Pancreas (tissue), 10 donors: ENCODE results near the gene UBAP2L. TPM values are rescaled to one million over a fixed set of nuclear protein-coding genes. Genes with fewer than 3 reads are reported as not detected.

Source experiments
- ATAC-seq, 4 donors: fragments of 200-7000 bp; cut with Tn5 transposase; one replicate each; pipeline versions ENCODE4 v1.8.0 to v1.9.1; 2020; ENCODE audit warnings: mild to moderate bottlenecking in 4 of 4, moderate library complexity in 4 of 4
- DNase-seq, 6 donors: peaks; one replicate each; pipeline ENCODE4 v3.0.0-alpha.2; 2020
- FAIRE-seq: peaks from 2 replicates; lab custom pipeline; 2012; peaks lifted over from hg19 to GRCh38; lab: Jason Lieb, UNC
- H3K27ac ChIP-seq, 4 donors: fragments of 200-600 bp; sonication (generic); 1 replicate in 3 of 4; 2 replicates in 1 of 4; pipeline versions ENCODE4 v1.5.0 to v1.8.0; 2020
- H3K27me3 ChIP-seq, 4 donors: fragments of 200-600 bp; one replicate each; pipeline ENCODE4 v1.8.0; 2021
- H3K36me3 ChIP-seq, 3 donors: fragments of 200-600 bp; sonication (generic) in 1 of 3; one replicate each; pipeline versions ENCODE4 v1.5.0 to v1.8.0; 2020 to 2021
- H3K4me1 ChIP-seq, 3 donors: fragments of 200-600 bp; one replicate each; pipeline ENCODE4 v1.8.0; 2021
- H3K4me3 ChIP-seq, 4 donors: fragments of 200-600 bp; sonication (generic) in 2 of 4; one replicate each; pipeline versions ENCODE4 v1.5.0 to v1.8.0; 2020 to 2021
- H3K9me3 ChIP-seq, 4 donors: fragments of 200-600 bp; one replicate each; pipeline ENCODE4 v1.8.0; 2021
- WGBS, 2 donors: extraction: QIAGEN DNeasy Blood & Tissue Kit; methylation state at CpG; one replicate each; pipeline ENCODE4 v1.1.7; 2013; 5-methylcytosine and 5-hydroxymethylcytosine counted together
- intact Hi-C, 3 donors: fragments of 100-400 bp; cut with DNase I; formaldehyde crosslinking; loops; one replicate each; pipeline versions ENCODE4 v1.11.1 to v1.14.2; 2022
- polyA plus RNA-seq, 2 donors: library from polyadenylated mRNA; stranded (reverse); fragments of 200-250 nt; gene quantifications; one replicate each; pipeline ENCODE4 v1.2.3, GENCODE V29; 2013
- total RNA-seq, 6 donors: library from RNA; stranded (reverse); fragmentation: NEBNext Ultra II Directional in 4 of 6; extraction: Animal tissue kit (Norgen Biotek cat#: 25700) in 4 of 6; gene quantifications; one replicate each; pipeline versions ENCODE4 v1.2.1 to v1.2.4, GENCODE V29; 2021 to 2023
- TF ChIP-seq, protein P1 (sequence below), 4 donors: fragments of 200-600 bp; sonication (generic) in 3 of 4; IDR thresholded peaks; one replicate each; pipeline versions ENCODE4 v1.5.0 to v1.8.0; 2021; ENCODE audit warnings: antibody characterized with exemption in 4 of 4
- donor health status: healthy with polysubstance abuse.
- donor health status: DM: no; HTN: no; CAD: no; lungs with moderate emphysema.
- donor health status: DM: no; HTN: no; CAD: no.
- donor health status: control.
- donor health status: control.
- donor health status: Bipolar disorder and iron deficiency.
- donor health status: DM: yes; HTN: yes; CAD: no.
- donor health status: DM: no; HTN: no; CAD: no.
- donor health status: DM: no; HTN: no; CAD: no.
- donor health status: DM: yes; HTN: yes; CAD: no.

The UBAP2L gene
- total and polyA plus RNA-seq, 8 donors, result 32.7 to 69.8 (median 50.8) TPM

- TF ChIP-seq, protein P1, sequence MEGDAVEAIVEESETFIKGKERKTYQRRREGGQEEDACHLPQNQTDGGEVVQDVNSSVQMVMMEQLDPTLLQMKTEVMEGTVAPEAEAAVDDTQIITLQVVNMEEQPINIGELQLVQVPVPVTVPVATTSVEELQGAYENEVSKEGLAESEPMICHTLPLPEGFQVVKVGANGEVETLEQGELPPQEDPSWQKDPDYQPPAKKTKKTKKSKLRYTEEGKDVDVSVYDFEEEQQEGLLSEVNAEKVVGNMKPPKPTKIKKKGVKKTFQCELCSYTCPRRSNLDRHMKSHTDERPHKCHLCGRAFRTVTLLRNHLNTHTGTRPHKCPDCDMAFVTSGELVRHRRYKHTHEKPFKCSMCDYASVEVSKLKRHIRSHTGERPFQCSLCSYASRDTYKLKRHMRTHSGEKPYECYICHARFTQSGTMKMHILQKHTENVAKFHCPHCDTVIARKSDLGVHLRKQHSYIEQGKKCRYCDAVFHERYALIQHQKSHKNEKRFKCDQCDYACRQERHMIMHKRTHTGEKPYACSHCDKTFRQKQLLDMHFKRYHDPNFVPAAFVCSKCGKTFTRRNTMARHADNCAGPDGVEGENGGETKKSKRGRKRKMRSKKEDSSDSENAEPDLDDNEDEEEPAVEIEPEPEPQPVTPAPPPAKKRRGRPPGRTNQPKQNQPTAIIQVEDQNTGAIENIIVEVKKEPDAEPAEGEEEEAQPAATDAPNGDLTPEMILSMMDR (IDR thresholded peaks at IDR 0.05), result no peak
- FAIRE-seq, result no peak
- peaks cover 23 to 51% (median 23%) of the 10 kb centered on the region in 3 donors for H3K4me1 ChIP-seq
- H3K27ac ChIP-seq, result peak overlapping the region in 1 of 4 donors; percentile 3
- no peak overlapping the region for H3K4me3 ChIP-seq
- ATAC-seq, result peak in 3 of 4 donors; percentile 29 to 56 (median 43)
- intact Hi-C loops, result no loop called here
- DNase-seq, result no peak
- peaks cover 3 to 26% (median 17%) of the 10 kb centered on the region in 3 donors for H3K36me3 ChIP-seq
- no peaks in the 10 kb centered on the region for H3K9me3 ChIP-seq
- WGBS, 2 donors, result 54 to 61% methylated on average over 2 of the region's 2 CpGs
- no peaks in the 10 kb centered on the region for H3K27me3 ChIP-seq
These were observed 44.4 kb upstream of the UBAP2L start for GRCh38 chr1:154176337-154176736.

DNA sequence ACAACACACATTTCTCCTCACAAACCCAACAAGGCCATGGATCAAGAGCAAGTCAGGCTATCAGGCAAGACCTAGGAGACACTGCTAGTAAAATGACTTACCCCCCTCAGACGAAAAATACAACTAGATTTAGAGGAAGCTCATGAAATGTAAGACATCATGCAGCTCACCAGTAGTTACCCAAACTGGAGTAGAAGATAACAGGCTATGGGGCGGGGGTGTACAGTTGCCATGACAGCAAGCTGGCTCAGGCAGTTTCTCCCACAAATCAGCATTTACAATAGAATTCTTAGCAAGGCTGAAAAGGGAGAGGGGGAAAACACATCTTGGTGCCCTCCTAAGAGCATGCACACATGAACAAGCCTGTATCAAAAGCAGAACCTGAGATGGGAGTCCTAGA is 42.7 kb upstream of the UBAP2L start:
- WGBS, 2 donors, result 34 to 37% methylated on average over 2 of the region's 2 CpGs
- H3K4me3 ChIP-seq, result no peak overlapping the region
- no peak for FAIRE-seq
- peak overlapping the region in 1 of 4 donors; percentile 42 for H3K27ac ChIP-seq
- H3K4me1 ChIP-seq, result peaks cover 23 to 59% (median 27%) of the 10 kb centered on the region in 3 donors
- no peak for DNase-seq
- H3K9me3 ChIP-seq, result no peaks in the 10 kb centered on the region
- H3K36me3 ChIP-seq, result peaks cover 0 to 10% (median 2%) of the 10 kb centered on the region in 3 donors
- no peaks in the 10 kb centered on the region for H3K27me3 ChIP-seq
- TF ChIP-seq, protein P1 (IDR thresholded peaks at IDR 0.05), result no peak
- intact Hi-C loops, result no loop called here
- ATAC-seq, result no peak

DNA sequence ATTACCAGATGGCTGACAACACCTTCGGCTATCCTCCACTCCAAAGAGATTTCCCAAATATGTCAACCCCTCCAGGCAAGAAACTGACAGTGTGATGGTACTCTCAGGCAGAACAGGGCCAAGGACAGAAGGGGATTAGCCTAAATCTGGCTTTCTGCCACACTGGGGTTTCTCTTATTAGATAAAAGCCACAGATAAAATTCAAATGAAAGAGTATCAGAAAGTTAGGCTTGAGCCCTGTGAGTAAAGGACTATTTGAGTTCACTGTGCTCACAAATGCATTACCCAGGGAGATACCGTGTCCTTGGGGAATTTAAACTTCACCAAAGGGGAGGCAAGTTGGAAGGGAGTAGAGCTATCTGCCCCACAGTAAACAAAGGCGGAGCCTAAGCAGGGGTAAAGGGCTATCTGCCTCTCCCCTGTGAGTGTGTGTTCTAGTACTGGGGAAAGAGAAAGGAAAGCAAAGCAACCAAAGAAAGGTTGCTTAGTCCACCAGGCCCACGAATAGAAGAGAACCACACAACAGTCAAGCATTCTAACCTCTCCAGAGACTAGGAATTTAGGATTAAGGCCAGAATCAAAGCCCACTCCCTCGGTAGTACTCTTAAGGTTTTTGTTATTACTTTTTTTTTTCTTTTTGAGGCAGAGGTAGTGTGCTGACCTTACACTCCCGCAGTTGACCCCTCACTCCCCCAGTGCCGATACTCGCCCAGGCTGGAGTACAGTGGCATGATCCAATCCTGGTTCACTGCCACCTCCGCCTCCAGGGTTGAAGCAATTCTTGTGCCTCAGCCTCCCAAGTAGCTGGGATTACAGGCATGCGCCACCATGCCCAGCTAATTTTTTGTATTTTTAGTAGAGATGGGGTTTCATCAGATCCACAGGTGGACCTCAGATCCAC is 41.6 kb upstream of the UBAP2L start:
- ATAC-seq, result peak in 2 of 4 donors; percentile 29 to 40
- 43 to 49% methylated on average over 10 of the region's 10 CpGs for WGBS, 2 donors
- no peak overlapping the region for H3K4me3 ChIP-seq

DNA sequence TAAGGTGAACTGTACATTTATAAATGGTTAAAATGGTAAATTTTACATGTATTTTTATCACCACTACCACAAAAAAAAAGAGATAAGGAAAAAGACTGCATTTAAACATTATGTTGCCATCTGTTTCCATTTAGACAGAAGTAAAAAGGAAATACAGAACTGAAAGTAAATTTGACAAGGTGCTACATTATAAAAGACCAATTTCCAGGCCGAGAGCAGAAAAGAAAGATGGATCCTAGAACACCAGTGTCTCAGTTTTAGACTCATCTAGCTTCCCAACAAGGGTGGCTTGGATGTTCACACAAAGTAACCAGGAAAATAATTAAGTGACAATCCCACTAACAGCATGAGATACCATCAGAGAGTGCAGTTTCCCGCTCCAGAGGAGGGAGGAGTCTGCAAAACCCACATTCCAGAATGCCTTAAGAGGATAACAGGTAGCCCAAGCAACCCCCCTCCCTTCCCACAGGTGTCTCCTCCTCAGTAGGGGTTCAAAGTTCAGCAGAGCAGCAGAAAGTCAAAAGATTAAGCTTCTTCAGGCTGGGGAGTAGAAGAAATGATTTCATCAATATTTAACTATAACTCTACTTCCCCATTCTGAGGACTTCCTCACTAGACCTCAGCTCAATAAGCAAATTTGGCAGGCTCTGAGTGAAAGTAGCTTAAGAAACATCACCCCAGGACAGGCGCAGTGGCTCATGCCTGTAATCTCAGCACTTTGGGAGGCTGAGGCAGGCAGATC is 40.6 kb upstream of the UBAP2L start:
- 50 to 66% methylated on average over 3 of the region's 3 CpGs for WGBS, 2 donors
- DNase-seq (no peak), FAIRE-seq (no peak), ATAC-seq (no peak)
- peak overlapping the region in 1 of 4 donors; percentile 87 for H3K4me3 ChIP-seq
- no peaks in the 10 kb centered on the region for H3K36me3 ChIP-seq
- TF ChIP-seq, protein P1 (IDR thresholded peaks at IDR 0.05), result no peak
- intact Hi-C loops, result no loop called here
- H3K27me3 ChIP-seq, result no peaks in the 10 kb centered on the region
- H3K4me1 ChIP-seq, result peaks cover 23 to 59% (median 31%) of the 10 kb centered on the region in 3 donors
- peak overlapping the region in 2 of 4 donors; percentile 42 to 66 for H3K27ac ChIP-seq
- H3K9me3 ChIP-seq, result no peaks in the 10 kb centered on the region

More for the DNA sequence above, 41.6 kb upstream of the UBAP2L start:
- FAIRE-seq, result no peak
- TF ChIP-seq, protein P1 (IDR thresholded peaks at IDR 0.05), result no peak
- intact Hi-C loops, result no loop called here
- peak in 2 of 6 donors; percentile 31 to 54 for DNase-seq
- peak overlapping the region; percentile 3 to 66 (median 36) for H3K27ac ChIP-seq
- H3K36me3 ChIP-seq, result no peaks in the 10 kb centered on the region
- H3K9me3 ChIP-seq, result no peaks in the 10 kb centered on the region
- H3K4me1 ChIP-seq, result peaks cover 23 to 59% (median 31%) of the 10 kb centered on the region in 3 donors
- no peaks in the 10 kb centered on the region for H3K27me3 ChIP-seq
